Measurements from ENCODE around the gene CMTM3.
"Not testable (repeated sequence)": the region's sequence is repeated elsewhere in the genome, so short reads cannot be mapped to it uniquely, and the experiment has no call there.

CMTM3 gene

DNA sequence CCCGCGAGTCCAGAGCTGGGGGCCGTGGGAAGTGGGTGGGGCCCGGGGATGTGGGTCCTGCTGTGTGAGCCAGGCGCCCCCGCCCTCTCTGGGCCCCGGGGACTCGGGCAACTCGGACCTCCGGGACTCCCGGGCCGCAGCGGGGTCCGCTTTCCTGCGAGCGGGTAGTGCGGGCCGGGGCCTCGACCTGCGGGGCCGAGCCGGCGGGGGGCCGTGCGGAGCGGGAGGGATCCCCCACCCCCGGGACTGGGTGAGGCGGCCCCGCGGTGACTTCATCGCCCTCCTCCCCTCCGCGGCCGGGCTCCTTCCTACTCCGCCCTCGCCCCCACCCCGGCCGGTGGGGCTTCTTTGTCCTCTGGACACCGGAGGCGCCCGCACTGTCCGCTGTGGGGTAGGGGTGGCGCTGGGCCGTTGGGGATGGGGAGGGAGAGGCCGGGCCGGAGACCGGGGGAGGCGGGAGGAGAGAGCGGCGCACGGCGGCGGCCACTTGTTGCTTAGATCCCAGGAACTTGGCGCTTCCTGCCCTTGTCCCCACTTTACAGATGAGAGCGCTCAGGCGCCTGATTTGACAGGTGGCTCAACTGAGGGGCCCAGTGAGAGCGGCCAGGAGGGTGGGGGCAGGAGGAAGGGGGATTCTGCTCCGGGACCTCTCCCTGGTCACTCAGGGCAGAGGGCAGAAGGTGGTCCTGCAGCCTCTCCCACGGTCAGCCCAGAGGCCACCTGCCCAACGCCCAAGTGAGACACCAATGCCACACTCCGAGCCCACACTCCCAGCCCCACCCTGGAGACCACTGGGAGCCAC lies 874 bp downstream of the CMTM3 start:
- in situ Hi-C loops (cut with HindIII; ENCODE audit: low pct_ligation_motif_present, low pct_unique_long_range_greater_than_20kb, low sequenced_read_pairs), result no loop called here
- peak; percentile 63 for DNase-seq

DNA sequence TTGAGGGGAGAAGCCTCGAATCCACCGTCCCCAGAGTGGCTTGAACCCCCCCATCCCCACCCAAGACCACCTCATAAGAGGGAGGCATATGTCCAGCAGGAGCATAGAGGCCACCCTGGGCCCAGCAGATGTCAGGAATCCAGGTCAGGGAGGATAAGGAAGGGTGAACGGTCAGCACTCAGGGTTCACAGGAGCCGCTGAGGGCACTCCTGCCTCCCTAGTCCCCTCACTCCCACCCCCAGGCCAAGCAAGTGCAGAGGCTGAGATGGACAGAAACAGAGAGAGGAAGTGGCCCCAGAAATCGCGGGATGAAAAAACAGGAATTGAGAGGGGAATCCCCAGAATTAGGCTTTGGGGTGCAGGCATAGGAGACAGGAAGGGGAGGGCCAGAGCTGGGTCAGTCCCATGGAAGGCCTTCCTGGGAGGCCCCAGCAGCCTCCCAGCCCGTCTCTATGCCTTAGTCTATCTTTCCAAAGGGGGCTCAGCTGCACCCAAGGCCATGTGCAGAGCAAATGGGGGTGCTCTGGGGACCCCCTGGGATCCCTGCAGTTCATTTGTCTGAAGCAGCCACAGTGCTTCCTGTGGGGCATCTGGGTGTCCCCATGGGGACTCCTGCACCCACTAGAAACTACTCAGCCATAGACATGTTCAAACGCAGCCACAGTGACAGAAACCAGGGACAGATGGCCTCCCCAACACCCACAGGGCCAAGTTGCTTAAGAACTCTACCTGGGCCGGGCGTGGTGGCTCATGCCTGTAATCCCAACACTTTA lies 1.7 kb downstream of the CMTM3 start:
- in situ Hi-C loops (cut with HindIII; ENCODE audit: low pct_ligation_motif_present, low pct_unique_long_range_greater_than_20kb, low sequenced_read_pairs), result no loop called here

DNA sequence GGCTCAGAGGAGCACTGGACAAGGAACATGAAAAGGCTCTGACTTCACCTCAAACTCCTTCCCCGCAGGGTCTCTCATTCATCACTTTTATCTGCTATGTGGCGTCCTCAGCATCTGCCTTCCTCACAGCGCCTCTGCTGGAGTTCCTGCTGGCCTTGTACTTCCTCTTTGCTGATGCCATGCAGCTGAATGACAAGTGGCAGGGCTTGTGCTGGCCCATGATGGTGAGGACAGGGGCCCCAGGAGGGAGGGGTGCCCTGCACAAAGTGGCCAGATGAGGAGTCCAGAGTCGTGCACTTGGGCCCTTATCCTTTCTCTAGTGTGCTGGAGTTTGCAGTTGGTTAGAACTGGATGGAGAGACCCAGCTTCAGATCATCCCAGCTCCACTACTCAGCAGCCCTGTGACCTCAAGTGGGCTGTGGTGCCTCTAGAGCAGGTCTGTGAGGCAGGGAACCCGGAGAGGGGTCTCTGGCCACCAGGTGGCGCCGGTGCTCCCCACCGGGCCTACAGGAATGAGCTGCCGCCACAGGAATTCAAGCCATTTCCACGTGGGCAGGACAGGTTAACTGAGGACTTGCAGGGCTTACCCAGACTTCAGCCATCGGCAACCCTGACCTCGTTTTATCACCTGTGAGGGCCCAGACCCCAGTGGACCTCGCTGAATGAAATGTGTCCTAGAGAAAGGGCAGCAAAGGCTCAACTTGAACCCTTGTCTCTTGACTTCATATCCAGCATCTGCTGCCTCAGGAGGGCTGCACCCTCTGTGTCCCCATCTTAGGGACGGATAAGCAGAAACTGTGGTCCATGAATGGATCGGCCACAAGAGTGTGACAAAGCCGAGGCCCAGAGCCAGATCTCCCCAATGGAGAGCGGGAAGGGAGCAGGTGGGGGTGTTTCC lies 4.0 kb downstream of the CMTM3 start:
- in situ Hi-C loops (cut with HindIII; ENCODE audit: low pct_ligation_motif_present, low pct_unique_long_range_greater_than_20kb, low sequenced_read_pairs), result no loop called here
- peak; percentile 96 for DNase-seq

More for the DNA sequence above, 1.7 kb downstream of the CMTM3 start:
- no peak for DNase-seq

DNA sequence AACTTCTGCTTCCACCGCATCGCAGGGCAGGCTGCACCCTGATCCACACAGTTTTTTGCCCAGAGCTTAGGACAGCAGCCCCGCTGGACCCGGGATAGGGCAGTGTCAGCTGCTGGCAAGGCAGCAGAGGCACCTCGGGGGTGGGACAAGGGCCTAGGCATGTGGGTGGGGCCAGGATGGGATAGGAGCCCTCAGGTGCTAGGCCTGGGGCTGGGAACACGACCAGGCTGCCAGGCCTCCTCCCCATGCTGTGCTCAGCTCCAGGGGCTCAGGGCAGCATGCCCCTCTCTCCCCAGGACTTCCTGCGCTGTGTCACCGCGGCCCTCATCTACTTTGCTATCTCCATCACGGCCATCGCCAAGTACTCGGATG lies 4.6 kb downstream of the CMTM3 start:
- in situ Hi-C loops (cut with HindIII; ENCODE audit: low pct_ligation_motif_present, low pct_unique_long_range_greater_than_20kb, low sequenced_read_pairs), result no loop called here
- no peak for DNase-seq

DNA sequence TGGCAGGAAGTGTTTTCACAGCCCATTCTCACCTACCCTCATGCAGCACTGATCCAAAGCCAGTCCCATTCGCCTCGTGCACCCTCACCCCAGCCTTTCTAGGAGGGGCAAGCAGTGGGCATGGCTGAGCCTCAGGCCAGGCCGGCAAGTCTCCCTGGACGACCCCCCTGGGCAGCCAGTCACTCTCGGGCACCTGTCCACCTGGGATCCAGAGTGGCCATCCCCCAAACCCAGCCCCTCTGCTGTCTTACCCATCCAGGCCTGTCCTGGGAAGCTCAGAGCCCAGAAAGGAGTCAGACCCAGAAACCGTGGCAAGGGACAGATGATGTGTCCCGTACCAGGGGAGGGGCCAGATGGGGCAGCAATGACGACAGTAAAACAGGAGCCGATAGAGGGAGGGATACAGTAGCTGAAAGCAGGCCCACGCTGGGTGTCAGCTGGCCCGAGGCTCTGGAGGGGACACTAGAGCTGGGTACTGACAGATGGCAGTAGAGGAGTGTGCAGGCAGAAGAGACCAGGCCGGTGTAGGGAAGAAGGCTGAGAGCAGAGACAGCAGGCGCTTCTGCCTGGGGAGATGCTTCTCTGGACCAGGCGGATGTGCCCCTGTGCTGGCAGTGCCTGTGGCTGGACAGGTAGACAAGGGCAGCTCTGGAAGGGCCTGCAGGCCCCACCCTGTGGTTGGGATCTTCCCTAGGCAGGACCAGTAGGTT lies 5.8 kb downstream of the CMTM3 start:
- in situ Hi-C loops (cut with HindIII; ENCODE audit: low pct_ligation_motif_present, low pct_unique_long_range_greater_than_20kb, low sequenced_read_pairs), result no loop called here
- DNase-seq, result no peak

DNA sequence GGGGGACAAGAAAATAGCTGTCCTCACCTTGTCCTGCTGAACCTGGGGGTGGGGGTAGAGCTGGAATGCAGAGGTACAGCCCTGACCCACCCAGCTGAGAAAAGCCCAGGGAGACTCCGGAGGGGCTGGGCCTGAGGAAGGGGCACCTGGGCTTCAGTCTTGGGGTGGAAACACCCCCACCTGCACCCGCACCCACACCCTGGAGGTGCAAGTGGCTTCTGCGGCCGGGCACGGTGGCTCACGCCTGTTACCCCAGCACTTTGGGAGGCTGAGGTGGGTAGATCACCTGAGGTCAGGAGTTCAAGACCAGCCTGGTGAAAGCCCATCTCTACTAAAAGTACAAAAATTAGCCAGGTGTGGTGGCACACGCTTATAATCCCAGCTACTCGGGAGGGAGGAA lies 7.4 kb downstream of the CMTM3 start:
- in situ Hi-C loops (cut with HindIII; ENCODE audit: low pct_ligation_motif_present, low pct_unique_long_range_greater_than_20kb, low sequenced_read_pairs); DNase-seq: not testable (repeated sequence)

DNA sequence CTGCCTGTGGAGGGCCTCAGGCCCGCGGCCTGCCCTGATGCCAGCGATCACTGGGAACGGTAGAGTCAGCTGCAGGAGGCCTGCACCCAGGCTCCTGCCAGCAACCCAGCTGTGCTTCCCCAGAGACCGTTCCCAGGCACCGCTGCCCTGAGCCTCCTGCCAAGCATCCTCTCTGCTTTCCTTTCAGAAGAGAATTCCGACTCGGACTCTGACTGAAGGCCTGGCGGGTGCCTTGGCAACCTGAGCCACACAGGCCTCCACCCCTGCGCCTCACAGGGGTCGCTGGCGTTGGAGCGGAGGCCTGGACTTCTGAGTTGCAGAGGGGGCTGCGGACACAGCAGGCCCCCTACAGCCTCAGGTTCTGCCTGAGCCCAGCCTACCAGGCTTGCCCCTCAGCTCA lies 7.9 kb downstream of the CMTM3 start:
- in situ Hi-C loops (cut with HindIII; ENCODE audit: low pct_ligation_motif_present, low pct_unique_long_range_greater_than_20kb, low sequenced_read_pairs), result no loop called here
- DNase-seq, result no peak

DNA sequence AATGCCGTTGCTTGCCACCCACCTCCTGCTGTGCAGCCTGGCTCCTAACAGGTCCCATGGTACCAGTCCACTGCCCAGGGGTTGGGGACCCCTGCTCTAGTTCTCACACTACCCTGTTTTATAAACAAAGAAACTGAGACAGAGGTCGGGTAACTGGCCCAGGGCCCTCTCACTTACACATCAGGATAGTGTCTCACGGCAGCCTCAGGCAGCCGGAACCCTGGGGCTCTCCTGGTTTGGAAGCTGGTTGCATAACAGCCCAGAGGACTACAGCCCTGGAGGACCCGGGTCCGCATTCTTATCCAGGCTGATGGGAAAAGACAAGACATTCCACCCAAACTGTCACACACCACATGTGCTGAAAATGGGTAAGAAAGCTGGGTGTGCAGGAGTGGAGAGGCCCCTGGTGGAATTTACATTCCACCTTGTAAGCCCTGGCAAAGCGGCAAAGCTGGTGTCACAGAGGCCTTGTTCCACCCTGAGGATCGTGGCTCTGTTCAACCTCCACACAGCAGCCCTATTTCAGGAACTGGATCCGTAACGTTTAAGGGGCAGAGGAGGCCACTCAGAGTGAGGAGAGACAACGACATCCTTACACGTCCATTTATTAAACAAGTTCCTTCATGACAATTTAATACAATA lies 9.8 kb downstream of the CMTM3 start:
- no peak for DNase-seq
- in situ Hi-C loops (cut with HindIII; ENCODE audit: low pct_ligation_motif_present, low pct_unique_long_range_greater_than_20kb, low sequenced_read_pairs), result no loop called here

DNA sequence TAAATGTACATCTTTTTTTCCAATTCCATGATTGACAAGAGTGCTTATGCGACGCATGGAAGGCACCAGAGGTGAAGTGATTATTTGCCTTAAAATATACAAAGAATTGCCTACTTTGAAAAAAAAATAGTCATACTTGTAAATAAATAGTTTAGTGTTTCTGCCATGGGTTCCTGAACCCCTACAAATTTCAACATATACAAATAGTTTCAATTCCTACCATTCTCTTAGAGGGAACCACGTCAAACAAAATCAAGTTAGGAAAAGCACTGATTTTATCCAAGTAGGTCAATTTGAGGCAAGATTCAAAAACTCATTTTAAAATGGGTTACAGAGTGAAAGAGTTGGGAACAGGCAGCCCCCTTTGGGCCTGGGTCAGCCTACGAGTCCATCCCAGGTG lies 11.7 kb downstream of the CMTM3 start:
- in situ Hi-C loops (cut with HindIII; ENCODE audit: low pct_ligation_motif_present, low pct_unique_long_range_greater_than_20kb, low sequenced_read_pairs), result no loop called here
- DNase-seq, result no peak

DNA sequence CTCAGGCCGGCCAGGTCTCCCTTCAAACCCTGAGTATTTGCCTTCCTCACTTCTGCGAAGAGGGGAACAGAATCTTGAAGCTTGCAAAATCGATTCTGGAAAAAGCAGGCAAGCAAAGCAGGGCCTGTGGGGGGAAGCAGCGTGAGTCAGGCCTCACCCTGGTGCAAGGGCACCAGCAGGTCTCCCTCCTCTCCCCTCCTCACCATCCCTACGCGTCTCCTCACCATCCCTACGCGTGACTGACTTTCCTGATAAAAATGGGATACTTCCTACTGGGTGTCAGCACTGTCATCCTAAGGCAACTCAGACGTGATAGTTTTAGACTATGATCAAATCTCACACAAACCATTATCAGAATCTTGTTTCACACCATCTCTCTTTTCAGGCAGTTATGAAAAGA lies 12.1 kb downstream of the CMTM3 start:
- peak; percentile 53 for DNase-seq
- in situ Hi-C loops (cut with HindIII; ENCODE audit: low pct_ligation_motif_present, low pct_unique_long_range_greater_than_20kb, low sequenced_read_pairs), result no loop called here

DNA sequence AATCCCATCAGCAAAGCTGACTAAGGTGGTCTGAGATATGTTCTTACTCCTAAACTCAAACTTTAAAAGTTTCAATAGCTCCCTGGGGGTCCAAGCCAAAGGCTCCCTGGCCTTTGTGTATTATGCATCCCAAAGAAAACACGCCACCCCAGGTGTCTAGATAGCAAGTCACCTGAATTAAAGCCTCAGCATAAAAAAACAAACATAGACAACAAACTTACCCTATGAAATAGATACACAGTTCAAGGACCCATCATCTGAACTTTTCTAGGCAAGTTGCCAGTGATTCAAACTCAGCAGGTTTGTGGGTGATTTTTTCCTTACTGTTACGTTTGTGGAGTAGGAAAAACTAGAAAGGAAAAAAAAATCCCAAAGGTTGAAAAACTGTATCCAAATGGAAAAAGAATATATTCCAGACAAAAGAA lies 12.5 kb downstream of the CMTM3 start:
- DNase-seq, result no peak

DNA sequence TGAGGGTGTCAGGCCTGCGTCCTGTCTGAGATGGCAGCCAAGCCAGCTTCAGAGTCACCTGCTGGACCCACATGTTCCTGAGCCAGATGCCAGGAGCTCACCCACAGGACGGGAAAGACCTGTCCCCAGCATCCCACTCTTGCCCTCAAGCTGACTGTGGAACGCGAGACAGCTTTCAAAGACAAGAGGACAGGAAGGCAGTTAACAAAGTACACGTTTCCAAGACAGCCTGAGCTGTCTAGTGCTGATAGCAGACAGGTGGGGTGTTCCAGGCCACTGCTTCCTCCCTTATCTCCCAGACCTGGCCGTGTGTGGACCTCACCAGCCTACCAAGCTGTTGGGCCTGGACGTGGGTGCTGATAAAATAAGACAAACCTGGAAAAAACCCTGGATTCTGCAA lies 13.2 kb downstream of the CMTM3 start:
- no peak for DNase-seq
- in situ Hi-C loops (cut with HindIII; ENCODE audit: low pct_ligation_motif_present, low pct_unique_long_range_greater_than_20kb, low sequenced_read_pairs), result no loop called here

More for the DNA sequence above, 12.5 kb downstream of the CMTM3 start:
- in situ Hi-C loops (cut with HindIII; ENCODE audit: low pct_ligation_motif_present, low pct_unique_long_range_greater_than_20kb, low sequenced_read_pairs), result no loop called here

DNA sequence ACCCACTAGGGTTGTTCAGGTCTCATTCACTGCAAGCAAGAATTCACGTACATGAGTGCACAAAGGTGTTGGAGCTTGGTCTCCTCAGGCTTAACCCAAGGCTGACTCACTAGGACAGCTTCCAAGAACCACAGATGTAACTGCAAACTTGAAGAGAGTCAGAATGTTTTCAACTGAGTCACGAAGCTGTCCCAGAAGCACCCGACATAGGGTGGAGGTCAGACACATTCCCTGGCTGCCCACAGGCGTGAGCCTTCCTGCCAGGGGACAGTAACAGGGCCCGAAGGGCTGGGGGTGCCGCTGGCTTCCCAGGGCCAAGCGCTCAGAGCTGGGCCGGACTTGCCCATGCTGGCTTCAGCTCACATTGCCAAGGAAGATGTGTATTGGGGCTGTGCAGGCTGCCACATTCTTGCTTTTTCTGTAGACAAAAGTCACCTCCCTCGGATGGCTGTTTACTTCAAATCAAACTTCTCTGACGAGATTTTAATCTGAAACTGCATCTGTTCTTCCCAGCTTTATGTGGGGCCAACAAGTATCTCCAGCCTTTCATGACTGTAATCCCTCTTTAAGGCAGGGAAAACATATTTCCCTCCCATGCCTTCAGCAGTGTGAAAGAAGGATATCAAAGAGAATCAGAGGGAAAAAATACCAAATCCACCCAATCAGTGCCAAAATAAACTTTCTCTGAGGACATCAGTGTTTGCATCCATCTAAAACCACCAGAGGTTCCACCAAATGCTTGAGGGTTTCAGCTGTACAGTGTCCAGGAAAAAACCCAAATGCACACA lies 14.3 kb downstream of the CMTM3 start:
- peak; percentile 98 for DNase-seq
- in situ Hi-C loops (cut with HindIII; ENCODE audit: low pct_ligation_motif_present, low pct_unique_long_range_greater_than_20kb, low sequenced_read_pairs), result no loop called here

DNA sequence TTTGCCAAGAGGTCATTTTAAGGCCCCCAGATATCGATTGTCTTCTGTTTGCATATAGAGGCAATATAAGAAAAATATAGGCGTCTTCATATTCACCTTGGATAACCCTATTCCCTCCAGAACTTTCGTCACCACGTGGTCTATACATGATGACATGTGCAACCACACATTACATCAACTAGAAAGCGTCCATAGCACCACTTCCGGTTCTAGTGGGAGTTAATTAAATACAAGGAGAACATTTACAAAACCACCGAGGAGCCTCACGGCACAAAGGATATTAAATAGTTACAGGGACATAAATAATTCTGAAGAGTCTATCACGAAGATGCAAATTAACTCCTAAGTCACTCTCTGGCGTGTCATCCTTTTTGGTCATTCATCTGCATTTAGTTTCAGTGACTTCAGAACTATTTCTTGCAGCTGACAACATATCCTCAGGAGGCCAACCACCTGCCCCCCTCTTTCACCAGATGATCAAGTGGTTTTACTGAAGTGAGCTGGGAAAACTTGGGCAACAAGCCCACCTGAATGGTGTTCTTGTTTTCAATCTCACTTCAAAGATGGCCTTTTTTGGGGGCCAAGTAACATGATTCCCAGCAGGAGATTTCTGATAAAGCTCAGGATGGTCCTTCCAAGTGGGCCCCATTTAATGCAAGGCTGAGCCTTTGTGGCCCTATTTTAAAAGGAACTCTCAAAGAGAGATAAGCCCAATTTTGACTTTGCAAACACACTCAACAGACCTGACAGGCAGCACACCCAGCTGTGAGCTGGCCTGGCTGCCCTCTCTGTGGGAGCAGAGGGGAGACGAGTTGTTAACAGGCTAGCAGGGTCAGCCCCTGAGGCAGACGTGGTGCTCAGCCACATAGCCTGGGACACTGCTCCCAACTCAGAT lies 15.3 kb downstream of the CMTM3 start:
- DNase-seq, result no peak
- in situ Hi-C loops (cut with HindIII; ENCODE audit: low pct_ligation_motif_present, low pct_unique_long_range_greater_than_20kb, low sequenced_read_pairs), result no loop called here

DNA sequence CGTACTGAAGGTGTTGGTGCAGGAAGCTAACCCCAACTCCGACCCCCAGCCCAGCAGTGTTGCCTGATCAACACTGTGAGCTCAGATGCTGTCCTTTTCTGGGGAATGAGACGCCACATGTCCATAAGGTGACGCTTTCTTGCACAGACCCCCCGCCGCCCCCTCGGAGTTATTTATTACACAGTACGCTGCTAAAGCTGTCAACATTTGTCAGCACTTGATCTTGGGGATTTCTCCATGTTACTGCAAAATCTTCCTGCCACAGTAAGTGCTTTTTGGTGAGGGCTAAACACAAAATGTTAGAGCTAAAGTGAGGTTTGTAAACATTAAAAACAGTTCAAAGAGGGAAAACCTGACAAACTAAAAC lies 15.9 kb downstream of the CMTM3 start:
- no peak for DNase-seq
- in situ Hi-C loops (cut with HindIII; ENCODE audit: low pct_ligation_motif_present, low pct_unique_long_range_greater_than_20kb, low sequenced_read_pairs), result no loop called here

DNA sequence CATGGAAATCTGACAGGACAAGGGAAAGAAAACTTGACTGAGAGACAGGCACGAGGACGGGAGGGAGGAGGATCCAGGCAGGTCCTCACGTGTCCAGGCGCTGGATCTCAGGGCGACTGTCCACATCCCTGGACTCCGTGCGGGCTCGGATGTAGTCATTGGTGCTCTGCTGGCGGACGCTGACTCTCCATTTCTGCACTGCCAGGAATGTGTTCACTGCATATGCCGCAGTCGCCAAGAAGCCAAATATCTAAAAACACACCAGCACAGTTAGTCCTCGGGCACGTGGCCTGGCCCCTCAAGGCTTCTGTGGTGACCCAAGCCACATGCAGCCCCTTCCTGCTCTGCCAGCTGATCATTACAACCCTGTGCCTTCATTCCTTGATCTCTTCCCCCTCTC lies 17.5 kb downstream of the CMTM3 start:
- DNase-seq, result no peak
- in situ Hi-C loops (cut with HindIII; ENCODE audit: low pct_ligation_motif_present, low pct_unique_long_range_greater_than_20kb, low sequenced_read_pairs), result no loop called here
